HG03565 (cell line): Measurements from ENCODE around the gene VTI1A.
A peak's percentile ranks its signal among the peaks of the same experiment; 100 is the strongest.

ENCODE experiments used
- ATAC-seq: cut with Tn5 transposase; IDR thresholded peaks from one replicate; pipeline ENCODE4 v1.9.1; 2021; ENCODE audit warnings: mild to moderate bottlenecking, moderate library complexity; ENCODE audit not compliant: unreplicated experiment

VTI1A gene

GRCh38 chr10:112821038-112821437 lies 374.0 kb downstream of the VTI1A start:
- no peak for ATAC-seq

DNA sequence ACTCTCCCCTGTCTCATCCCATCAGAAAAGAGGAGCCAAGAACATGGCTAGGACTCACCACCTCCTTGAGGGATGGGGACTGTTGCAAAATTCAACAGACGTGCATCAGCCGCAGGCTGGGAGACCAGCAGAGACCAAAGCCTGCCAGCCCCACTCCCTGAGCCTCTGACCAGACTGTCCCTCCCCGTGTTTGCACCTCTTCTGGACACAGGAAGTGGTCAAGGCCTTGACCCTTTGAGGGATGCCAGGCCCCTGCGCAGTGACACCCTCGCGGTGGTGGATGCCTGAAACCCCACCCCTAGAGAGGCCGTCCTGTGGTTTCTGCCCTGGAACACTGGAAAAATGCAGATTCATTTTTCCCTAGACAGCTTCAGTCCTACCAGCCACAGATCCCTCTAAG lies 374.6 kb downstream of the VTI1A start:
- no peak for ATAC-seq

DNA sequence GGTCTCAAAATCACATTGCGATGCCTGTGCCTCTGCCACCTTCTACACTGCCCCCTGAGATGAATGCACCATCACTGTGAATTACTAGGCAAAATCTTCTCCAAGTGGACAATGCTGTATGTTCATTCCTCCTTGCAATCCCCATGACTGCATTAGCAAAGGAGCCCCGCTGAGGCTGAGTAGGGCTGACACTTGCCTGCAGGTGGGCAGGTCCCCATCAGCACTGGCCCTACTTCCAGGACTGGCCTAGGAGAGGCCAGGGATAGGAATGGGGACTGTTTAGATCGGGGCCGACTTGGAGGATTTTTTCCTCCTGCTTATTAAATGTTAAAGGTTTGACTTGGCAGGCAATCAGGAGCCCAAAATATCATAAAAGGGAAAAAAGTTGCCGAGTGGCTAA lies 376.0 kb downstream of the VTI1A start:
- ATAC-seq, result no peak

DNA sequence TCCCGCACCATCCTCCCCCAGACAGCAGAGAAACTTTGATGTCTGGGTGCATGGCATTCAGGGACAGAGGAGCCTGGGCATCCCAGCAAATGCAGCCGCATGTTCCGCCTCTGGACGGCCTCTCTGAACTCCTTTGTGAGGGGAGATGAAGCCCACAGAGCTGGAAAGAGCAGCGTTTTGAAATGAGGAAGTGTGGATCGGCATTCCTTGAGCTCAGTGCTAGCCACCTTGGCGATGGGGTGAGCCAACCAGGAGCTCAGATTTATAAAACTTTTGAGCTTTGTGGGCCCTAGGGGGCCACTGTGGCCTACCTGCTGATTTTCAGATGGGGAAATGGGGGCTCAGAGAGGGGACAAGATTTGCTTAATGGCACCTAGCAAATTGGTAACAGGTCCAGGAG lies 376.6 kb downstream of the VTI1A start:
- no peak for ATAC-seq

DNA sequence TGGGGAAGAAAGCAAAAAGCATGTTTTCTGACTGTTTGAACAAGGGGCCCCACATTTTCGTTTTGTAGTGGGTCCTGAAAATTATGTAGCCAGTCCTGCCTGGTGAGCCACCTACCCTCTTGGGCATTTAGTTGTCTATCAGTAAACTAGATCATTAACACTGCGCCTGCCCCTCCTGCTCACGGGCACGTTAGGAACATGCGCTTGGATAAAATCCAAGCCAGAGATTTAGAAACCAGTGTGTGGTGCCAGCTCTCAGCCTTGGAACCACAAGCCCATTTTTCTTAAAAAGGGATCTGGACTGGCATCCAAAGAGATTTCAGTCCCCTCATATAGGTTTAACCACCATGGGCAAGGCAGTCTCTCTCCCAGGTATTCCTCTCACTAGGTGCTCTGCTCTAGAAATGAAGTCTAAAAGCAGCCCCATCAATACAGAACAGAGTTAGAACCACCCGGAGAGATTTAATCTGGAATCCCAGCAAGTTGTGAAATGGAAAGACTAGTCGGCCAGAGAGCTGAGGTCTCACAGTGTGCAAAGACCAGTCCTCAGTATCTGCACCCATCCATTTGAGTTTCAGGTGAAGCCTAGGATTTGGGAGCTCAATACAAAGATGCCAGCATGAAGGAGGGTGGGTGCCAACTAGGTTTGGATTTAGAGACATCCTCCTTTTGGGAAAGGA lies 379.1 kb downstream of the VTI1A start:
- no peak for ATAC-seq

- no peak for ATAC-seq
These were observed 380.1 kb downstream of the VTI1A start for GRCh38 chr10:112827086-112827485.

GRCh38 chr10:112827951-112828350 lies 380.9 kb downstream of the VTI1A start:
- ATAC-seq, result no peak

DNA sequence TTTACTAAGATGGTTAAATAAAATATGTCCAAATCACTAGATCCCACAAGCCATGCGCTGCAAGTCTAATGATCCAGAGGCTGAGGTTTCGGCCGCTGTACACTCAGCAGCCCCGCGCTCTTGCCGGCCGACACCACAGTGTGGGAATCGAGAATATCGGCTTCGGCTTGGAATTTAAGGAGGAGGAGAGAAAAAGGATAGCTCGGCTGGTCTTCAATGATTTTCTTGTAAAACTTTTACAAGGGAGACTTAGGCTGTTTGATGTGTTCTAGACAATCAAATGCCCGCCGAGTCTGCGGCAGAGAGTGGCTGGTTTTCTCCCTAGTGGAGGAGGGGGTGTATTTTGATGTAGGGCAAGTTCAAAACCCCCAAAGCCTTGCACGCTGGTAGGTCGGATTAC lies 384.8 kb downstream of the VTI1A start:
- no peak for ATAC-seq

DNA sequence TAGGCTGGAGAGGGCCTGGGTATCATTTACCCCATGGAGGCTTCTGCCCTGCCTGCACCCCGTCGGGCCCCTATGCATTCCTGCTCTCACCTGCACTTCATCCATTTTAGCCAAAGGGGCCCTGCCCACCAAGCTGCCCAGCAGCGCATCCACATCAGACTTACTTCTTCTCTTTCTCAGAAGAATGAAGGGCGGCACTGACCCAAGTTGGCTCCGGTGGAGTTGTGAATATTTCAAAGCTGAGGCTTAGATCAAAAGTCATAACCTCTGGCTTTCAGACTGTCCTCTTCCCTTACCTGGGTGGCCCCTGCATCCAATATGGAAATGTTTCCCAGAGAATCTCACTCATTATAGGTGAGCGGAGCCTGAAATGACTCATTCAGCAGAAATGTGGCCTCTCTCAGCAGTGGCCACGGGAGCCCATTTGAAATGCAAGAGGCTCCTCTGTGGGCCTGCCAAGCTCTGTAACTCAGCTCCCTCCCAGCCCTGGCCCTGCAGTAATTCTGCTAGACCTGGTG lies 385.4 kb downstream of the VTI1A start:
- no peak for ATAC-seq

- no peak for ATAC-seq
These were observed 385.9 kb downstream of the VTI1A start for GRCh38 chr10:112832959-112833358.

DNA sequence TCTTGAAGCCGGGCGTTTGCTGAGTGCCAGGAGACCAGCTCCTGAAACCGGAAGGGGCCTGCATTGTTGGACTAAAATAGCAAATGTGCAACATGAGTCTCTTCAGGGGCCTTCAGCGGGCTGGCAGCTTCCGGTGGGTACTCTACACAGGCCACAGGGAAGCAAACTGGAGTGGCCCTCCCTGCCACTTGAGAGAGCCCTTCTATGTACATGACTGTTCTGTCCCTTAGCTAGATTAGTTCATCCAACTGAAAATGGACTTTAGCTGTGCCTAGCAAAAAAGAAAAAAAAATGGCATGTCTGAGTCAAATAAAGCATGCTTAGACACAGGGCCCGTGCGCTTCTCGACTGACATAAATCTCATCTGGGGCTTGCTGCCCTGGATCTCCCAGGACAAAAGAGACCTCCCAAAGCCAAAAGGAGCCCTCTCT lies 387.8 kb downstream of the VTI1A start:
- ATAC-seq, result no peak

- ATAC-seq, result no peak
These were observed 388.3 kb downstream of the VTI1A start for GRCh38 chr10:112835217-112835715.

DNA sequence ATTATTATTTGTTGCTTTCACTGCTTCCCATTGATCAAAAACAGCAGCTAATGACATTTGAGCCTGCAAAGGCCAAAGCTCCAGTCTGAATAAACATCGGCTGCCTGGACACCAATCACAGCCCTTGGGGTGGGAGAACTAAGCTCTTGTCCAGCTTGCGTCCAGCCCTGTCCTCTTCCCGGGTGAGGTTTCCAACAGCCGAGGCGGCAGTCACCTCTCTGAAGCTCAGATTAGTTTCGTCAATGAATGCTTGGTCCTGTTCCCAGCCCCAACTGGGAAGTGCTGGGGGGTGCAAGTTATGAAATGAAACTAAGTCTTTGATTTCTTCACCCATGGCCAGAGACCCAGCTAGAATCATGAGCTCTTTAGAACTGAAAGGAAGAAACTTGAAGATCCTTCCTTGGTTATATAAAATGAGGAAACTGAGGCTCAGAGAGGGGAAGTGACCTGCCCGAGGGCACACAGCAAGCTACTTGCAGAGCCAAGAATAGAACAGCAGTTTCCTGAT lies 389.0 kb downstream of the VTI1A start:
- ATAC-seq, result no peak

- no peak for ATAC-seq
These were observed 391.9 kb downstream of the VTI1A start for GRCh38 chr10:112838784-112839481.

- ATAC-seq, result no peak
These were observed 393.1 kb downstream of the VTI1A start for GRCh38 chr10:112839928-112840654.

DNA sequence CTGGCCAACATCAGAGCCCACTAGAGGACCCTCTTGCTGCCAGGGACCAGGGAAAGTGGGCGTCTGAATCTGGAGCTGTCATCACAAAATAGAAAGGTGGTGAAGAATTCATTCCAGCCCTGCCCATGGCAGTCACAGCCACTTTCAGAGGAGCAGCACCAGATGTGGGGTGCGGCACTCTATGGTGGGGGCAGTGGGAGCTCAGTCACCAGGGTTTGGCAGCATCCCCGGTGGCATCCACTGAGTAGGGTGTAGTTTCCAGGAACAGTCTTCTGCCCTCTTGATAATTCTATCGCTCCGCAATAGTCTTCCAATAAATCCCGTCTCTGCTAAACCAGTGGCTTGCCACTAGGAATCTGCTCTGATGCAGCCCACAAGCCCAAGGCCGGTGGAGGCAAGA lies 394.5 kb downstream of the VTI1A start:
- ATAC-seq, result no peak

DNA sequence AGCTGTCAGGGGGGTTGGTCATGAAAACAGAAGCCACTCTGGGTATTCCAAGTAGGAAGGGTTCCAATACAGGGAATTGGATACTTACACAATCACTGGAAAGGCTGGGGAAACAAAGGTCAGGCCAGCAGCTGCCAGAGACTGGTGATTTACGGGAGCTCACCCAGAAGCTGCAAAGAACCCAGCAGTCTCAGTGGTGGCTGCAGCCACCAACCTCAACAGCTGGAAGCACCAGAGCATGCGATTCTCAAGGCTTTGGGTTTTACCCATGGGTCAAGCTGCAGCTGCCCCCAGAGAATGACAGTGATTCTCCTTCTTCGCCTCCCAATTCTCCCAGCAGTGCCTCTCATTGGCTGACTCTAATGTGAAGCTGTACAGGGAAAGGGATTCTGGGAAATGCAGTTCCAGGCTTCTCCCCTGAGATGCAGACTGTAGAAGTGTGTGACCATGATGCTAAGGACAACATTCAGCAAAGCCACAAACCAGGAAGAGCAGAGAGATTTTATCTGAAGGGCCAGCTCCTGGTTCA lies 395.9 kb downstream of the VTI1A start:
- ATAC-seq, result peak; percentile 94

GRCh38 chr10:112843623-112844022 lies 396.6 kb downstream of the VTI1A start:
- no peak for ATAC-seq

GRCh38 chr10:112844681-112845544 lies 397.9 kb downstream of the VTI1A start:
- no peak for ATAC-seq

GRCh38 chr10:112847778-112848177 lies 400.8 kb downstream of the VTI1A start:
- no peak for ATAC-seq
